AG09309 (cell line): ENCODE results near the gene RSAD1.

Experiments
- DNase-seq: peaks from one replicate; pipeline ENCODE4 v3.0.0-alpha.2; 2010; ENCODE audit warnings: low read depth
- H3K4me3 ChIP-seq: 2 replicates; pipeline ENCODE4 v1.5.1; 2011; ENCODE audit warnings: mild to moderate bottlenecking, low read depth, low read length, moderate library complexity; ENCODE audit not compliant: control insufficient read depth
- CTCF ChIP-seq: IDR thresholded peaks from 2 replicates; pipeline ENCODE4 v1.5.1; 2011; ENCODE audit warnings: mild to moderate bottlenecking, low read depth, low read length, inconsistent platforms; ENCODE audit not compliant: insufficient read depth, control insufficient read depth; ENCODE audit errors: missing control alignments

Gene RSAD1

GRCh38 chr17:50467855-50468303 is 10.8 kb upstream of the RSAD1 start:
- TF ChIP-seq CTCF, result no peak
- DNase-seq, result no peak

GRCh38 chr17:50468304-50469207 is 10.1 kb upstream of the RSAD1 start, which contains the start of gene CHAD:
CHAD (minus strand) TSS chr17:50468880; CDS start chr17:50468813, 67 bp downstream.
- DNase-seq, result no peak
- H3K4me3 ChIP-seq, result peak within 1 kb of the TSS; percentile 27
- TF ChIP-seq CTCF, result no peak

More at GRCh38 chr17:50467855-50468303, 10.8 kb upstream of the RSAD1 start:
- H3K4me3 ChIP-seq, result no peak overlapping the region

GRCh38 chr17:50469208-50469605 is 9.5 kb upstream of the RSAD1 start:
- TF ChIP-seq CTCF, result no peak
- no peak for DNase-seq
- peak overlapping the region; percentile 27 for H3K4me3 ChIP-seq

- no peak for TF ChIP-seq CTCF
- H3K4me3 ChIP-seq, result no peak overlapping the region
- no peak for DNase-seq
Observed at GRCh38 chr17:50469671-50470305, 8.9 kb upstream of the RSAD1 start.

- no peak for DNase-seq
Observed at GRCh38 chr17:50470426-50470825, 8.2 kb upstream of the RSAD1 start.

More at GRCh38 chr17:50470426-50470825, 8.2 kb upstream of the RSAD1 start:
- no peak overlapping the region for H3K4me3 ChIP-seq
- TF ChIP-seq CTCF, result no peak
